ENCODE data around the gene KAZN.

DNA sequence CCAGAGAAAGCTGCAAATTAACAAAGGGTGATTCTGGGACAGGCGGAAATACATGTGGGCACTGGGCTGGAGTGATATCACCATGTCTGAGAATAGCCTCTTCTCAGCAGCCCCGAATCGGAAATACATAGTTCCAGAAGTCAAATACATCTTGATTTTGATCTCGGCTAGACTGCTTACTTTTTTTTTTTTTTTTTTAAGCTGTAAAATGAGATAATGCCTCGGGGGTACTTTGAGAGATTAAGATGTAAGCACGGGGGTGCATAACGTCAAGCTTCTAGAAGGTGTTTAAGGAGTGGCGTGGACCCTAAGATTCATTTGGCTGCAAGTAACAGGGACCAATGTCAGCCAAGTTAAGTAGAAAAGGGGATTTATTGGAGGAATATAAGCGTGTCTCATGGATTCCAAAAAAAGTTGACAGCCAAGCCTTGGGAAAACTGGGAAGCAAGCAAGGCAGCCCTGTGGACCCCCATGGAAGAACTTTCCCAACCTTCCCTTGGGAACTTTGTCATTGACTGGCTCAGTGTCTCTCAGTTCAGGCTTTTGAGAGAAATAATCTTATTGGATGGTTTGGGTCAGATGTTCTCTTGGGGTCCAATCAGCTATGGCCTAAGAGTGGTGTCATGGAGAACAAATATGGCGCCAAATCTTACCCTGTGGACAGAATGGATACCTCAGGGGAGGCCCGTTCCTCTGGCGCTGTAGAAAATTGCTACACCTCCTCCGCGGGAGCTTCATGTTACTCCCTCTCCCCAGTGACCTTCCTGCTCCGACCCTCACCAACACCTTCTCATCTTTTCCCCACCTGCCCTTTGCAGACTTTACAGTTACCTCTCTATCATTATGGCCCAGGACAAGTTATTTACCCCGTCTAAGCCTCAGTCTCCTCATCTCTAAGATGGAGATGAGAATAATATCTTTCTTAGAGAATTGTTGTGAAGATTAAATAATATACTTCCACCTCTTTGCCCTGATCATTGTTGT, 186.6 kb downstream of the KAZN start:
- TF ChIP-seq CTCF (IDR thresholded peaks at IDR 0.05) (no peak), EP300 (IDR thresholded peaks at IDR 0.05) (no peak), POLR2A (IDR thresholded peaks at IDR 0.05) (no peak)
